ACC112 (cell line): ENCODE measurements around the gene CLDN3.

Experiments
- H2AFZ ChIP-seq: fragments of 200-600 bp; sonication (generic); one replicate; pipeline ENCODE4 v1.6.0; 2017; ENCODE audit warnings: antibody characterized with exemption, low read length; ENCODE audit not compliant: unreplicated experiment
- H3K27ac ChIP-seq: fragments of 200-600 bp; sonication (generic); 2 replicates; pipeline ENCODE4 v1.5.1; 2014; ENCODE audit warnings: low read depth, mild to moderate bottlenecking, antibody characterized with exemption, low read length, moderate library complexity
- H3K27me3 ChIP-seq: fragments of 200-600 bp; sonication (generic); 2 replicates; pipeline ENCODE4 v1.6.1; 2014; ENCODE audit warnings: mild to moderate bottlenecking, antibody characterized with exemption, low read length, moderate library complexity, mixed read lengths; ENCODE audit not compliant: insufficient read depth
- H3K36me3 ChIP-seq: fragments of 200-600 bp; sonication (generic); 2 replicates; pipeline ENCODE4 v1.6.1; 2016; ENCODE audit warnings: mild to moderate bottlenecking, antibody characterized with exemption, low read length, moderate library complexity, mixed read lengths; ENCODE audit not compliant: insufficient read depth
- H3K4me1 ChIP-seq: fragments of 200-600 bp; sonication (generic); one replicate; pipeline ENCODE4 v1.6.1; 2016; ENCODE audit warnings: low read length, mixed read lengths; ENCODE audit not compliant: insufficient read depth, unreplicated experiment, control insufficient read depth
- H3K4me3 ChIP-seq: fragments of 200-600 bp; sonication (generic); 2 replicates; pipeline ENCODE4 v1.5.1; 2014; ENCODE audit warnings: mild to moderate bottlenecking, low read depth, low read length
- H3K79me2 ChIP-seq: fragments of 200-600 bp; sonication (generic); one replicate; pipeline ENCODE4 v1.6.0; 2016; ENCODE audit warnings: low read length; ENCODE audit not compliant: control insufficient read depth, unreplicated experiment, insufficient read depth

Gene CLDN3, protein sequence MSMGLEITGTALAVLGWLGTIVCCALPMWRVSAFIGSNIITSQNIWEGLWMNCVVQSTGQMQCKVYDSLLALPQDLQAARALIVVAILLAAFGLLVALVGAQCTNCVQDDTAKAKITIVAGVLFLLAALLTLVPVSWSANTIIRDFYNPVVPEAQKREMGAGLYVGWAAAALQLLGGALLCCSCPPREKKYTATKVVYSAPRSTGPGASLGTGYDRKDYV

GRCh38 chr7:73770002-73770859, at the start of gene CLDN3:
Gene CLDN3, minus strand, starts transcription at chr7:73770270. Its CDS starts 221 bp downstream, at chr7:73770049.
- Histone ChIP-seq H3K36me3 (no peaks in the 10 kb centered on the region), H3K4me1 (peaks cover 12% of the 10 kb centered on the region), H2AFZ (no peak within 1 kb of the TSS), H3K79me2 (no peaks in the 10 kb centered on the region), H3K27ac (no peak within 1 kb of the TSS), H3K27me3 (peaks cover 34% of the 10 kb centered on the region), H3K4me3 (peak within 1 kb of the TSS; percentile 17; the same call in 1 of the 2 replicates)

GRCh38 chr7:73817121-73817520, 47.1 kb upstream of the CLDN3 start:
- Histone ChIP-seq H3K27ac (no peak overlapping the region), H3K36me3 (no peaks in the 10 kb centered on the region), H3K4me1 (peaks cover 2% of the 10 kb centered on the region), H3K27me3 (no peaks in the 10 kb centered on the region), H2AFZ (no peak overlapping the region), H3K4me3 (no peak overlapping the region), H3K79me2 (no peaks in the 10 kb centered on the region)

GRCh38 chr7:73815436-73815835, 45.4 kb upstream of the CLDN3 start:
- H3K27me3 ChIP-seq, result no peaks in the 10 kb centered on the region
- H2AFZ ChIP-seq, result no peak overlapping the region
- H3K27ac ChIP-seq, result no peak overlapping the region
- no peaks in the 10 kb centered on the region for H3K4me1 ChIP-seq
- no peaks in the 10 kb centered on the region for H3K79me2 ChIP-seq
- no peaks in the 10 kb centered on the region for H3K36me3 ChIP-seq
- no peak overlapping the region for H3K4me3 ChIP-seq

DNA sequence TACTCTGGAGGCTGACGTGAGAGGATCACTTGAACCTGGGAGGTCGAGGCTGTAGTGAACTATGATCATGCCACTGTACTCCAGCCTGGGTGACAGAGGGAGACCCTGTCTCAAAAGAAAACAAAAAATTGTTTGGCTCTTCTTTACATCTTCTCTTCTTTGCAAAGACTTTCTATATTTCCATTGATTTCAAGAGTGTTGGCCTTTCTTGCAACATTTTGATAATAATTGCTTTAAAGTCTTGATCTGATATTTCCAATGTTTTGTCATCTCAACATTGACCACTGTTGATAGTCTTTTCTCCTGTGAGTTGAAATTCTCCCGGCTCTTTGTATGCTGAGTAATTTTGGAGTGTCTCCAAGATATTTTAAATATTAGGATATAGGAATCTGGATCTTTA, 42.9 kb upstream of the CLDN3 start:
- no peaks in the 10 kb centered on the region for H3K36me3 ChIP-seq
- no peak overlapping the region for H3K4me3 ChIP-seq
- H2AFZ ChIP-seq, result no peak overlapping the region
- no peaks in the 10 kb centered on the region for H3K4me1 ChIP-seq
- H3K27me3 ChIP-seq, result no peaks in the 10 kb centered on the region
- H3K27ac ChIP-seq, result no peak overlapping the region
- no peaks in the 10 kb centered on the region for H3K79me2 ChIP-seq

DNA sequence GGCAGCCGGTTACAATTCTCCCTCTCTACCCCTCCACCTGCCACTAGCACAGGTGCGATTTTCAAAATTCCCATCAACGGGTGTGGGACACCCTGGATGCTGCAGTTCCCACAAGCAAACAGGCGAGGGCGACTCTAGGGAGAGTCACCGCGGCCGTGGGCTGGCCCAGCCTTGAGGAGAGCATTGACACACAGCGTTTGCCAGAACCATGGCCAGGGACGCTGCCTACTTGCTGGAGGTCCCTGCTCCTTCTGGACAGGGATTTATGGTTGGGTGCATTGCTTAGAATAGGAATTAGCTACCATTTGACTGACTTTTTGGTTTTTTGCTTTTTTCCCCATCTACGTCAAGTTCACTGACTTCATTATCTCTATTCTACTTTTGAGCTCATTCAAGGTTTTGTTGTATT, 41.7 kb upstream of the CLDN3 start:
- no peaks in the 10 kb centered on the region for H3K36me3 ChIP-seq
- H3K4me3 ChIP-seq, result no peak overlapping the region
- no peaks in the 10 kb centered on the region for H3K4me1 ChIP-seq
- no peak overlapping the region for H2AFZ ChIP-seq
- no peaks in the 10 kb centered on the region for H3K27me3 ChIP-seq
- no peak overlapping the region for H3K27ac ChIP-seq
- H3K79me2 ChIP-seq, result no peaks in the 10 kb centered on the region

DNA sequence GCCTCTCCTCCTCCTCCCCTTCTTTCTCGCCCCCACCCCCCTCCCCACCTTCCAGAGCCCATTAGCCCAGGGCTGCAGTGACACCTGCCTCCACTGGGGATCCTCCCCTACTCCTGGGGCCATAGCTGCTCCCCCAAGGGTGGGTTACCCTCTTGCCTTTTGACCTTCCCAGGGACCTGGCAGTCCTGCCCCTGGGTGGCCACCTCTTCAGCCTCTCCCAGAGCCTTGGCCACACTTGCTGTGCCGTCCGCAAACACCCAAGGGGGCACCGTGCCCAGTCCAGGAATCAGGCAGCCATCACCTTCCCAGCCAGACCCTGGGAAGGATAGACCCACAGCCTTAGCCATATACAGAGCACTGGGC, 40.9 kb upstream of the CLDN3 start:
- Histone ChIP-seq H3K79me2 (no peaks in the 10 kb centered on the region), H3K27ac (no peak overlapping the region), H3K4me3 (no peak overlapping the region), H3K27me3 (no peaks in the 10 kb centered on the region), H3K36me3 (no peaks in the 10 kb centered on the region), H2AFZ (no peak overlapping the region), H3K4me1 (no peaks in the 10 kb centered on the region)

DNA sequence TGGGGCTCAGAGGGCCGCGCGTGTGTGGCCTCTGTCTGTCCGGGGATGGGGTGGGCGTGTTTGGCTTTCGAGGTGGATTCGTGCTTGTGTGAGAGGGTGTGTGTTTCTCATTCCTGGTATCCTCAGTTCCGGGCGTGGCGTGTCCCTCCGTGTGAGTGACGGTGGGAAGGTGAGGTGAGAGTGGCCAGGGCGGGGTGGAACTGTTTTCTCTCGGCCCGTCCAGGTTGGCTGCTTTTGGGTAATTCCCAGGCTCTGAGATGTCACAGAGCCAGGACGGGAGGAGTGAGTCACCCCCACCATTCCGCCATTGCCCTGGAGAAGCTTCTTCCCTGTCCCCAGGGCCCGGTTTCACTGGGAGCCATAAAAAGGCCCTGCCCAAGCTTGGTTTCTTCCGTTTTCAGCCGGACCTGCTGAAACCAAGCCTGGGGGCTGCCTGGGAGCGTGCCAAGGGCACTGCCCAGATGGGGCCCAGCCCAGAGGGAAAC, 39.4 kb upstream of the CLDN3 start:
- H3K36me3 ChIP-seq, result no peaks in the 10 kb centered on the region
- no peaks in the 10 kb centered on the region for H3K4me1 ChIP-seq
- no peak overlapping the region for H3K4me3 ChIP-seq
- H2AFZ ChIP-seq, result no peak overlapping the region
- H3K27me3 ChIP-seq, result no peaks in the 10 kb centered on the region
- no peaks in the 10 kb centered on the region for H3K79me2 ChIP-seq
- H3K27ac ChIP-seq, result no peak overlapping the region

DNA sequence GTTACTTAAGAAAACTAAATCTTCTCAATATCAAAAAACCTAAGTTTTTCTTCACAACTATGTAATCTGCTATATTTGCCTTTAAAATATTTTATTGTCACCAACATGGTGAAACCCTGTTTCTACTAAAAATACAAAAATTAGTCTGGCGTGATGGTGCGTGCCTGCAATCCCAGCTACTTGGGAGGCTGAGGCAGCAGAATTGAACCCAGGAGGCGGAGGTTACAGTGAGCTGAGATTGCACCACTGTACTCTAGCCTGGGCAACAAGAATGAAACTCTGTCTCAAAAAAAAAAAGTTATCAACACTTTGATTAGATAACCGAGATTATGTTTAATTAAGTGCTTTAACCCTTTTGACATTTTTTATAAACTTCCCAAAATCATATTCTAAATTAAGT, 32.4 kb upstream of the CLDN3 start:
- H3K36me3 ChIP-seq, result no peaks in the 10 kb centered on the region
- no peak overlapping the region for H2AFZ ChIP-seq

GRCh38 chr7:73801577-73801976, 31.5 kb upstream of the CLDN3 start:
- H3K27me3 ChIP-seq, result no peaks in the 10 kb centered on the region
- H3K4me1 ChIP-seq, result no peaks in the 10 kb centered on the region
- H3K4me3 ChIP-seq, result no peak overlapping the region
- H3K79me2 ChIP-seq, result no peaks in the 10 kb centered on the region
- H2AFZ ChIP-seq, result no peak overlapping the region
- H3K27ac ChIP-seq, result no peak overlapping the region
- H3K36me3 ChIP-seq, result no peaks in the 10 kb centered on the region

More for the DNA sequence above, 32.4 kb upstream of the CLDN3 start:
- Histone ChIP-seq H3K27me3 (no peaks in the 10 kb centered on the region), H3K79me2 (no peaks in the 10 kb centered on the region), H3K27ac (no peak overlapping the region), H3K4me3 (no peak overlapping the region), H3K4me1 (no peaks in the 10 kb centered on the region)

DNA sequence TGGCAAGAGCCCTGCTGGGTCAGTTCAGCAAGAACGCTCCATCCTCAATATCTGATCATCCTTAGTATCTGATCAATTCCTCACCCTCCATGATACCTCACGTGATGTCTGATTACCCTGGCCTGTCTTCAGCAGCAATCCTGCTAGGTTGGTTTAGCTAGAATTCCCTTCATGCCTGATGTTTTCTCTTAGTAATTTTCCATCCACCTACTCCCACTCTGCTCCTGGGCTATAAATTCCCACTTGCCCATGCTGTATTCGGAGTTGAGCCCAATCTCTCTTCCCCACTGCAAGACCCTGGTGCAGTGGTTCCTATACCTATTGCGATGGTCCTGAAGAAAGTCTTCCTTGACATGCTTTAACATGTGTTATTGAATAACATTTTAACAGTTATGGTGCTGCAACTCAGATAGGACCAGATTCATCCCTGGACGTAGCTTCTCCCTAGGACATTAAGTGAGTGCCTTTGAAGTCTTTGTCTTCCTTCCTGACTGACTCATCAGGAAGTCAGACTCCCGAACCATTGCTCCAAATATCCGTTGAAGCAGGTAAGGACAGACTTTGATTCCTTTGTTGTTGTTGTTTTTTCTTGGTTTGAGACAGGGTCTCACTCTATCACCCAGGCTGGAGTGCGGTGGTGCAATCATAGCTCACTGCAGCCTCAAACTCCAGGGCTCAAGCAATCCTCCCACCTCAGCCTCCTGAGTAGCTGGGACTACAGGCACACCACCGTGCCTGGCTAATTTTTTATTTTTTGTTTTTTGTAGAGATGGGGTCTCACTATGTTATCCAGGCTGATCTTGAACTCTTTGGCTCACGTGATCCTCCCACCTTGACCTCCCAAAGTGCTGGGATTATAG, 29.4 kb upstream of the CLDN3 start:
- no peak overlapping the region for H3K4me3 ChIP-seq
- H3K4me1 ChIP-seq, result no peaks in the 10 kb centered on the region
- H2AFZ ChIP-seq, result no peak overlapping the region
- no peaks in the 10 kb centered on the region for H3K79me2 ChIP-seq
- no peak overlapping the region for H3K27ac ChIP-seq
- H3K27me3 ChIP-seq, result no peaks in the 10 kb centered on the region
- H3K36me3 ChIP-seq, result no peaks in the 10 kb centered on the region
